ENCODE data around the gene ARHGAP19.

Gene ARHGAP19

GRCh38 chr10:97173036-97173435, 119.4 kb downstream of the ARHGAP19 start:
- DNase-seq = no peak
- H3K9me3 Mint-ChIP-seq = no peaks in the 10 kb centered on the region
- no peak overlapping the region for H3K4me3 Mint-ChIP-seq
- H3K36me3 Mint-ChIP-seq (ENCODE audit: low read depth) = no peaks in the 10 kb centered on the region
- H3K27ac Mint-ChIP-seq = no peak overlapping the region
- H3K27me3 Mint-ChIP-seq = peaks cover 23% of the 10 kb centered on the region
- no peaks in the 10 kb centered on the region for H3K4me1 Mint-ChIP-seq (ENCODE audit: low read depth)

Measured in activated T-cell treated with anti-CD3 and anti-CD28 coated beads, Interleukin-2, amount 50 U/mL, for 24 hours (primary cell).